Sigmoid colon (tissue), 4 donors: Measurements from ENCODE around the gene MME.

Experiments used
- EP300 ChIP-seq, 4 donors: sonication (generic); formaldehyde crosslinking; IDR thresholded peaks; one replicate each; pipeline ENCODE4 v1.6.1; 2017; ENCODE audit warnings: antibody characterized with exemption in 4 of 4
- POLR2A ChIP-seq, 2 donors: fragments of 450-650 bp; IDR thresholded peaks; one replicate each; pipeline ENCODE4 v1.6.1; 2016; ENCODE audit warnings: antibody characterized with exemption in 2 of 2, mild to moderate bottlenecking in 2 of 2, moderate library complexity in 2 of 2
- TF ChIP-seq, protein P1 (sequence below), 4 experiments: fragments of 450-650 bp in 3 of 4; fragments of 200-600 bp in 1 of 4; IDR thresholded peaks; one replicate each; pipeline ENCODE4 v1.5.1; 2016 to 2019; ENCODE audit warnings: antibody characterized with exemption in 4 of 4, mild to moderate bottlenecking in 3 of 4, moderate library complexity in 2 of 4

GRCh38 chr3:155211266-155211665, 131.1 kb downstream of the MME start:
- TF ChIP-seq, protein P1, sequence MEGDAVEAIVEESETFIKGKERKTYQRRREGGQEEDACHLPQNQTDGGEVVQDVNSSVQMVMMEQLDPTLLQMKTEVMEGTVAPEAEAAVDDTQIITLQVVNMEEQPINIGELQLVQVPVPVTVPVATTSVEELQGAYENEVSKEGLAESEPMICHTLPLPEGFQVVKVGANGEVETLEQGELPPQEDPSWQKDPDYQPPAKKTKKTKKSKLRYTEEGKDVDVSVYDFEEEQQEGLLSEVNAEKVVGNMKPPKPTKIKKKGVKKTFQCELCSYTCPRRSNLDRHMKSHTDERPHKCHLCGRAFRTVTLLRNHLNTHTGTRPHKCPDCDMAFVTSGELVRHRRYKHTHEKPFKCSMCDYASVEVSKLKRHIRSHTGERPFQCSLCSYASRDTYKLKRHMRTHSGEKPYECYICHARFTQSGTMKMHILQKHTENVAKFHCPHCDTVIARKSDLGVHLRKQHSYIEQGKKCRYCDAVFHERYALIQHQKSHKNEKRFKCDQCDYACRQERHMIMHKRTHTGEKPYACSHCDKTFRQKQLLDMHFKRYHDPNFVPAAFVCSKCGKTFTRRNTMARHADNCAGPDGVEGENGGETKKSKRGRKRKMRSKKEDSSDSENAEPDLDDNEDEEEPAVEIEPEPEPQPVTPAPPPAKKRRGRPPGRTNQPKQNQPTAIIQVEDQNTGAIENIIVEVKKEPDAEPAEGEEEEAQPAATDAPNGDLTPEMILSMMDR (IDR thresholded peaks at IDR 0.05): no peak
- TF ChIP-seq EP300 (IDR thresholded peaks at IDR 0.05) (no peak), POLR2A (IDR thresholded peaks at IDR 0.05) (no peak)
